Umbilical cord (tissue), 2 donors: Measurements from ENCODE around the gene ESR1. TPM values are rescaled to one million over a fixed set of nuclear protein-coding genes. Genes with fewer than 3 reads are reported as not detected.

Experiments
- DNase-seq: peaks from one replicate; pipeline ENCODE4 v3.0.0-alpha.2; 2015; ENCODE audit warnings: low spot score
- total RNA-seq: library from RNA; depleted of rRNA; stranded (reverse); fragments of >200 nt; gene quantifications from one replicate; pipeline ENCODE4 v1.2.3, GENCODE V29; 2014; ENCODE audit warnings: low replicate concordance; ENCODE audit not compliant: insufficient read depth

Gene ESR1
- total RNA-seq, 1 donor from 2014 or later = 8.2 TPM

GRCh38 chr6:152094276-152094675 lies 286.8 kb downstream of the ESR1 start:
- DNase-seq = no peak

GRCh38 chr6:152094992-152095592 lies 287.6 kb downstream of the ESR1 start:
- peak; percentile 65 for DNase-seq

- DNase-seq = peak; percentile 34
Measured at GRCh38 chr6:152096863-152097496, 289.5 kb downstream of the ESR1 start.

- no peak for DNase-seq
Measured at GRCh38 chr6:152098683-152099082, 291.2 kb downstream of the ESR1 start.

GRCh38 chr6:152099446-152100182 lies 292.1 kb downstream of the ESR1 start:
- peak; percentile 36 for DNase-seq

GRCh38 chr6:152100183-152100618 lies 292.7 kb downstream of the ESR1 start:
- peak; percentile 22 for DNase-seq

- DNase-seq = no peak
Measured at GRCh38 chr6:152107973-152108372, 300.5 kb downstream of the ESR1 start.

GRCh38 chr6:152110886-152111820 lies 303.7 kb downstream of the ESR1 start:
- peak; percentile 33 for DNase-seq

- no peak for DNase-seq
Measured at GRCh38 chr6:152112491-152113261, 305.2 kb downstream of the ESR1 start.

GRCh38 chr6:152117156-152118133 lies 310.0 kb downstream of the ESR1 start:
- DNase-seq = peak; percentile 70

GRCh38 chr6:152118224-152118623 lies 310.7 kb downstream of the ESR1 start:
- no peak for DNase-seq

GRCh38 chr6:152118678-152119077 lies 311.2 kb downstream of the ESR1 start:
- no peak for DNase-seq

GRCh38 chr6:152119831-152120230 lies 312.3 kb downstream of the ESR1 start:
- DNase-seq = no peak

- DNase-seq = no peak
Measured at GRCh38 chr6:152121910-152122309, 314.4 kb downstream of the ESR1 start.

- DNase-seq = no peak
Measured at GRCh38 chr6:152122434-152122833, 315.0 kb downstream of the ESR1 start.

- DNase-seq = no peak
Measured at GRCh38 chr6:152123076-152123475, 315.6 kb downstream of the ESR1 start.

GRCh38 chr6:152124429-152125074 lies 317.1 kb downstream of the ESR1 start:
- peak; percentile 43 for DNase-seq

GRCh38 chr6:152127432-152128165 lies 320.1 kb downstream of the ESR1 start:
- peak; percentile 55 for DNase-seq
